Tibial nerve (tissue), 4 donors: ENCODE data around the gene NELL2. TPM values are rescaled to one million over a fixed set of nuclear protein-coding genes. Genes with fewer than 3 reads are reported as not detected.

Source experiments
- DNase-seq, 2 donors: peaks; one replicate each; pipeline ENCODE4 v3.0.0-alpha.2; 2019; ENCODE audit warnings: low spot score in 2 of 2
- H3K27ac ChIP-seq, 4 donors: fragments of 200-600 bp; sonication (generic) in 3 of 4; one replicate each; pipeline ENCODE4 v1.5.1; 2017 to 2019; ENCODE audit warnings: mild to moderate bottlenecking in 1 of 4
- H3K27me3 ChIP-seq, 2 donors: fragments of 200-600 bp; sonication (generic) in 1 of 2; one replicate each; pipeline versions ENCODE4 v1.5.1 to v1.6.0; 2017 to 2019
- H3K36me3 ChIP-seq, 3 donors: fragments of 200-600 bp; sonication (generic); one replicate each; pipeline ENCODE4 v1.5.1; 2018 to 2019
- H3K4me1 ChIP-seq, 4 donors: fragments of 200-600 bp; sonication (generic) in 3 of 4; one replicate each; pipeline ENCODE4 v1.5.1; 2017 to 2019
- H3K4me3 ChIP-seq, 4 donors: fragments of 200-600 bp; sonication (generic) in 3 of 4; one replicate each; pipeline ENCODE4 v1.5.1; 2017 to 2019; ENCODE audit warnings: mild to moderate bottlenecking in 1 of 4, moderate library complexity in 1 of 4
- H3K9me3 ChIP-seq, 4 donors: fragments of 200-600 bp; sonication (generic) in 3 of 4; one replicate each; pipeline ENCODE4 v1.5.1; 2017 to 2019
- EP300 ChIP-seq, 2 donors: sonication (generic); formaldehyde crosslinking; IDR thresholded peaks; one replicate each; pipeline ENCODE4 v1.6.1; 2017; ENCODE audit warnings: antibody characterized with exemption in 2 of 2, mild to moderate bottlenecking in 1 of 2
- POLR2A ChIP-seq, 2 donors: fragments of 450-650 bp; IDR thresholded peaks; one replicate each; pipeline ENCODE4 v1.6.1; 2017; ENCODE audit warnings: antibody characterized with exemption in 2 of 2, mild to moderate bottlenecking in 2 of 2, moderate library complexity in 2 of 2
- WGBS, 2 donors: methylation state at CpG; one replicate each; pipeline ENCODE4 v1.1.5; 2018; 5-methylcytosine and 5-hydroxymethylcytosine counted together
- total RNA-seq, 4 donors: library from RNA; depleted of rRNA; stranded (reverse); fragments of >200 nt; gene quantifications; one replicate each; pipeline ENCODE4 v1.1.0, GENCODE V29; 2016
- TF ChIP-seq, protein P1 (sequence below), 5 experiments: fragments of 200-600 bp in 3 of 5; fragments of 450-650 bp in 2 of 5; sonication (generic) in 3 of 5; IDR thresholded peaks; one replicate each; pipeline ENCODE4 v1.5.1; 2016 to 2019; ENCODE audit warnings: antibody characterized with exemption in 5 of 5, mild to moderate bottlenecking in 3 of 5, moderate library complexity in 2 of 5

The NELL2 gene
- total RNA-seq, 4 donors from 2014 or later = 0.22 to 0.90 (median 0.63) TPM; not detected in 1

DNA sequence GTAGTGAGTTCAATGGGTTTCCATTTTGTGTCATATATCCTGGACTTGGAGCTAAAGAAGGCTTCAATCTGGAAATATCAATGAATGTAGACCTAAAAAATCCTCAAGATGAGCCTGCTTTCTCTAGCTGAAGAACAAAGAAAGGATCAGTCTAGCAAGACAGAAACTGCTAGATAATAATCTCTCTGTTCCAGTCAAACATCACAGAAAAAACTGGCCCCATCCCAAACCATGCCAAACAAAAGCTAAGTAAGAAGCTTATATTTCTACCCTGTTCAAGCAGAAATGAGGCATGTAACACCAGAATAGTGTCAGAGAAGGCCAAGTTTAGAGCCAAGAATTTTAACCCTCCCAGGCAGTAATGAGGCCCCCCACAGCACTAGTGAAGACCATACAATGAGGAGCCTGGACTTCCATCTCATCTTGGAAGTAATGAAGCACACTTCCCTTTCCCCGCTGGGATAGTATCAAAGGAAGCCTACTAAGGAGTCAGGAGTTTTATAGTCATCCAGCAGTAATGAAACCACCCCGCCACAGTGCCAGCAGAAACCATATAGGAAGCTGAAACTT lies 95.8 kb downstream of the NELL2 start:
- no peaks in the 10 kb centered on the region for H3K9me3 ChIP-seq

DNA sequence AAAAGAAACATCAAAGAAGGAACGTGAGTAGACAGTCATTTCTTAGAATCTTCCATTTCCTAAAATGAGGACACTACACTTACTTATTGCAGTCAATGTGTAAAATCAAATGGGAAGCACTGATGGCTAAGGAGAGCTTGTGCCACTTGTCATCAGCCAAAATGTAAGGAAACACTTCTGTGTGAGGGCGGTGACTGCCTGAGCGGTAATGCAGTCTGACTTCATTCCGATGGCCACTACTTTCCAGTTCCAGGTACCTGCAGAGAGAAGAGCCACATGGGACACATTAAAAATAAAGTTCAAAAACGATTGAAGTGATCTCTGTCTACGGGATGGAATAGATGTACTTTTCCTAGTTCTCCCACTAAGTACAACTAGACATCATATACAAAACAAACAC lies 96.3 kb downstream of the NELL2 start:
- DNase-seq = no peak
- H3K27ac ChIP-seq = no peak overlapping the region
- 88 to 90% methylated on average over 6 of the region's 6 CpGs for WGBS, 2 donors
- no peaks in the 10 kb centered on the region for H3K9me3 ChIP-seq
- H3K36me3 ChIP-seq = no peaks in the 10 kb centered on the region
- no peaks in the 10 kb centered on the region for H3K4me1 ChIP-seq
- TF ChIP-seq POLR2A (IDR thresholded peaks at IDR 0.05) (no peak), EP300 (IDR thresholded peaks at IDR 0.05) (no peak)
- TF ChIP-seq, protein P1, sequence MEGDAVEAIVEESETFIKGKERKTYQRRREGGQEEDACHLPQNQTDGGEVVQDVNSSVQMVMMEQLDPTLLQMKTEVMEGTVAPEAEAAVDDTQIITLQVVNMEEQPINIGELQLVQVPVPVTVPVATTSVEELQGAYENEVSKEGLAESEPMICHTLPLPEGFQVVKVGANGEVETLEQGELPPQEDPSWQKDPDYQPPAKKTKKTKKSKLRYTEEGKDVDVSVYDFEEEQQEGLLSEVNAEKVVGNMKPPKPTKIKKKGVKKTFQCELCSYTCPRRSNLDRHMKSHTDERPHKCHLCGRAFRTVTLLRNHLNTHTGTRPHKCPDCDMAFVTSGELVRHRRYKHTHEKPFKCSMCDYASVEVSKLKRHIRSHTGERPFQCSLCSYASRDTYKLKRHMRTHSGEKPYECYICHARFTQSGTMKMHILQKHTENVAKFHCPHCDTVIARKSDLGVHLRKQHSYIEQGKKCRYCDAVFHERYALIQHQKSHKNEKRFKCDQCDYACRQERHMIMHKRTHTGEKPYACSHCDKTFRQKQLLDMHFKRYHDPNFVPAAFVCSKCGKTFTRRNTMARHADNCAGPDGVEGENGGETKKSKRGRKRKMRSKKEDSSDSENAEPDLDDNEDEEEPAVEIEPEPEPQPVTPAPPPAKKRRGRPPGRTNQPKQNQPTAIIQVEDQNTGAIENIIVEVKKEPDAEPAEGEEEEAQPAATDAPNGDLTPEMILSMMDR (IDR thresholded peaks at IDR 0.05) = no peak
- no peak overlapping the region for H3K4me3 ChIP-seq
- H3K27me3 ChIP-seq = no peaks in the 10 kb centered on the region

More for the DNA sequence above, 95.8 kb downstream of the NELL2 start:
- Histone ChIP-seq H3K27me3 (no peaks in the 10 kb centered on the region), H3K4me1 (no peaks in the 10 kb centered on the region), H3K4me3 (no peak overlapping the region), H3K27ac (no peak overlapping the region), H3K36me3 (no peaks in the 10 kb centered on the region)
- TF ChIP-seq, protein P1 (IDR thresholded peaks at IDR 0.05) = no peak
- TF ChIP-seq EP300 (IDR thresholded peaks at IDR 0.05) (no peak), POLR2A (IDR thresholded peaks at IDR 0.05) (no peak)
- 89 to 93% methylated on average over 2 of the region's 2 CpGs for whole genome bisulfite sequencing, 2 donors
- no peak for DNase-seq

DNA sequence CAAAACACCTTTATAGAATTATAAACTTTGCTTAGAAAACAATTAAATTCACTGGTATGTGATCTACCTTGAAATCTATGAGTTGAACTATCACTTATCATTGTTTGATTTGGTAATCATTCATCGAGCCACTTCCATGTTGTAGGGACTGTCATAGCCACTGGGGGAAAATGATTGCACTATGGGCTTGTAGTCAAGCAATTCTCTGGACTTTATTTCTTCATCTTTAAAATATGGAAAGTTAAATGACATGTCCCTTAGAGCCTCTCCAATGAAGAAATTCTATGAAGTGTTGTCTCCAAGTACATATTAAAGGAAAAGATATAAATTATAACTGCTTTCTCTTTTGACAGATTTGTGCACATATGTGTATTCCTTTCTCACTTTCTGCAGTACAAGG lies 97.3 kb downstream of the NELL2 start:
- DNase-seq = no peak
- Histone ChIP-seq H3K9me3 (no peaks in the 10 kb centered on the region), H3K36me3 (no peaks in the 10 kb centered on the region), H3K4me3 (no peak overlapping the region), H3K27me3 (no peaks in the 10 kb centered on the region), H3K4me1 (no peaks in the 10 kb centered on the region), H3K27ac (no peak overlapping the region)
- TF ChIP-seq POLR2A (IDR thresholded peaks at IDR 0.05) (no peak), EP300 (IDR thresholded peaks at IDR 0.05) (no peak)
- TF ChIP-seq, protein P1 (IDR thresholded peaks at IDR 0.05) = no peak
- WGBS, 2 donors = 85 to 92% methylated on average over 1 of the region's 1 CpG

DNA sequence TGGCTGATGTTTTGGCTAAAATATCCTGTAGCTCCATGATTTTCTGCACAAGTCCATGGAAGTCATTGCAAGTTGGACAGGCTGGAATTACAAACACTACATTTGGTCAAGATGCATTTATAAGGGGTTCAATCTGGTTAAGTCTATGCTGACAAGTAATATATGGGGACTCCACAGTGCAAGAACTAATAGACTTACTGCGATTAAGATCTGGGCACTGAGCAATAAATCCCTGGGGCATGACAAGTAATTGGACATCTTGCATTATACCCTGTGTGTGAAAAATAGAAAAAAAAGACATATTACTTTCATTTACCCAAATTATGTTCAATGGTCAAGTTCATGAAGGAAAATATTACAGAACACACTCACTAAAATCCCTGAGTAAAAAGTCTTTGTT lies 99.1 kb downstream of the NELL2 start:
- TF ChIP-seq EP300 (IDR thresholded peaks at IDR 0.05) = no peak
- Histone ChIP-seq H3K36me3 (no peaks in the 10 kb centered on the region), H3K4me1 (no peaks in the 10 kb centered on the region), H3K9me3 (no peaks in the 10 kb centered on the region), H3K4me3 (no peak overlapping the region), H3K27me3 (no peaks in the 10 kb centered on the region), H3K27ac (no peak overlapping the region)
- DNase-seq = no peak
- WGBS, 2 donors = 84 to 87% methylated on average over 1 of the region's 1 CpG

DNA sequence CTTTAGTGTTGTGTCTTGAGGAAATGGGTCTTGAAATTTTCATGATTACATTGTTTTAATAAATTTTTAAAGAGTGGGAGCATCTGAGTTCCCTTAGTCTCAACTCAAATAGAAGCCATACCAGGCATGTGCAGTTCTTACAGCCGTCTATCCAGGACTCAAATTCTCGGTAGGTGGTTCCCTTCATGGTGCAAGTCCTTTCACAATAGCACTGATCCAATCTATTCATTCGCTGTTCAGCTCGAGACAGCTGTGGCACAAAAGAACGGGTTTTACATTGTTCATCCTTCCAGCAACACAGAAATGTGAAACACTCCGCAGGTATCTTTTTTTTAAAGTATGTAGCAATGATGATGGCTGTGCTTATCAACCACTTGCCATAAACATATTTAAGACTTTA lies 100.2 kb downstream of the NELL2 start:
- TF ChIP-seq, protein P1 (IDR thresholded peaks at IDR 0.05) = no peak
- TF ChIP-seq POLR2A (IDR thresholded peaks at IDR 0.05) (no peak), EP300 (IDR thresholded peaks at IDR 0.05) (no peak)
- Histone ChIP-seq H3K9me3 (no peaks in the 10 kb centered on the region), H3K4me3 (no peak overlapping the region)

More for the DNA sequence above, 100.2 kb downstream of the NELL2 start:
- Histone ChIP-seq H3K4me1 (no peaks in the 10 kb centered on the region), H3K27me3 (no peaks in the 10 kb centered on the region), H3K27ac (no peak overlapping the region), H3K36me3 (no peaks in the 10 kb centered on the region)
- 91 to 93% methylated on average over 6 of the region's 6 CpGs for WGBS, 2 donors
- no peak for DNase-seq
